ENCODE measurements around the gene IGLON5. TPM values are rescaled to one million over a fixed set of nuclear protein-coding genes. Genes with fewer than 3 reads are reported as not detected.

IGLON5 gene
- total RNA-seq, 1 donor from 2014 or later = 0.10 TPM

DNA sequence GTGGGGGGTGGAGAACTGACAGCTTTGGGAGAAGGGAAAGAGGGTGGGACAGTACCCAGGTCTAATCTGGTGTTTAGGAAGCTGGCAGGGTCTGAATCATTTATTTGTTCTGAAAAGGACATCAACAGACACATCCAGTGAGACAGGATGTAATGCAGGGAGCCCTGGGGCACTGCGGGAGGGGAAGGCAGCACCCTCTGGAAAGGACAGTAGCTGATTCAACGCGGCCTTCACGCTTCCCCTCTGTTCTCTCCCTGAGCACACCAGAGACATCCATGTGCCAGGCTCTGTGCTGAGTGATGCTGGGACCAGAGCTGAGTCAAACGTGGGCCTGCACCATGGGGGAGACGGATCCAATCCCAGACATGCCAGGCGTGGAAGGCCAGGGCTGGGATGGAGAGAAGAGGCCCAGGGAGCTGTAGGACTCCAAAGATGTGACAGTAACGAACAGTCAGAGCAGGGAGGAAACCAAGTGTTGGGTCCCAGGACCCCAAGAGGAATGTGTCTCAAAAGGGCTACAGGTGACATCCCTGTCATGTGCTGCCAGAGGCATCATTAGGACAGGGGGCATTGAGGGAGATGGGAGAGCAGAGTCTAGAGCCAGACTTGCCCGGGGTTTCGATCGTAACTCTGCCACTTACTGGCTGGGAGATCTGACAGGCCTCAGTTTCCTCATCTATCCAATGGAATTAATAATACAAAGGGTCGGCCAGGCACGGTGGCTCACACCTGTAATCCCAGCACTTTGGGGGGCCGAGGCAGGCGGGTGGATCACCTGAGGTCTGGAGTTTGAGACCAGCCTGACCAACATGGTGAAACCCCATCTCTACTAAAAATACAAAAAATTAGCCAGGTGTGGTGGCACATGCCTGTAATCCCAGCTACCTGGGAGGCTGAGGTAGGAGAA is 53.0 kb downstream of the IGLON5 start:
- no peak for DNase-seq

GRCh38 chr19:51365211-51365964 is 53.9 kb downstream of the IGLON5 start:
- peak; percentile 41 for DNase-seq

- no peak for DNase-seq
Measured at GRCh38 chr19:51365965-51366388, 54.5 kb downstream of the IGLON5 start, which contains the start of gene ETFB. ETFB (minus strand) TSS chr19:51366388; CDS start chr19:51366326, 62 bp downstream.

DNA sequence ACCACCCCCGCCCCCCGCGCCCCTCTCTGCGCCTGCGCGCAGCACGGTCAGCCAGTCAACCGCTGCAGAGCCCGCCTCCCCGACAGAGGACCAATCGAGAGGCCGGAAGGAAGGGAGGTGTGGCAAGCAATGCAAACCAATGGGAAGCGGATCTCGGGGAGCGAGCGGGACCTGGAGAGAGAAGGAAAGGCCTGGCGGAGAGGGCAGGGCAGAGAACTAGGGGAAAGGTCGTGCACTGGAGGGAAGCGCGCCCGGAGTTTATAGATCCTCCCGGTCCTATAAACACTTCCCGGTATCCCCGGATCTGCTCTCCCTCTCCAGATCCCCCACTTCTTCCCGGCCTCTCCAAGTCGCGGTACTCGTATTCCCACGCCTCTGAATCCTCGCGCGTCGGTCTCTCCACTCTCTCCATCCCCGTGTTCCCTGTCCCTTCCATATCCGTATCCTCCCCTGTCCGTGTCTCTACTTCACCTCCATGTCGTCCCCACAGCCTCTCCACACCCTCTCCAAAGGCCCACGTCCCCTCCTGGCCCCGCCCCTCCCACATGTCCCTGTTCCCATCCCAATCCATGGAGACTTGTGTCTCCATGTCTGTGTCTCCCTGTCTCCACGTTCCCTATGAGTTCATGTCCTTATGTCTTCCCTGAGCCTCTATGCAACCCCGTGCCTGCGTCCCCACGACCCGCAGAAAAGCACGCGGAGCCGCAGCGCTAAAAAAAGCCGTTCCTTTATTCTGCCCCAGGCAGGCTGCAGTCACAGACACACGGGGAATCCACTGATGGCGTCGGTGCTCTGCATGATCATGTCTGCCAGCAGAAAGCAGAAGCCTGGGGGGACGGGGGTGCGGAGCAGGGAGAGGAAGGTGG is 55.2 kb downstream of the IGLON5 start:
- peak; percentile 99 for DNase-seq

- no peak for DNase-seq
Measured at GRCh38 chr19:51367255-51367564, 55.8 kb downstream of the IGLON5 start.

- DNase-seq = peak; percentile 99
Measured at GRCh38 chr19:51367565-51368365, 56.3 kb downstream of the IGLON5 start.

DNA sequence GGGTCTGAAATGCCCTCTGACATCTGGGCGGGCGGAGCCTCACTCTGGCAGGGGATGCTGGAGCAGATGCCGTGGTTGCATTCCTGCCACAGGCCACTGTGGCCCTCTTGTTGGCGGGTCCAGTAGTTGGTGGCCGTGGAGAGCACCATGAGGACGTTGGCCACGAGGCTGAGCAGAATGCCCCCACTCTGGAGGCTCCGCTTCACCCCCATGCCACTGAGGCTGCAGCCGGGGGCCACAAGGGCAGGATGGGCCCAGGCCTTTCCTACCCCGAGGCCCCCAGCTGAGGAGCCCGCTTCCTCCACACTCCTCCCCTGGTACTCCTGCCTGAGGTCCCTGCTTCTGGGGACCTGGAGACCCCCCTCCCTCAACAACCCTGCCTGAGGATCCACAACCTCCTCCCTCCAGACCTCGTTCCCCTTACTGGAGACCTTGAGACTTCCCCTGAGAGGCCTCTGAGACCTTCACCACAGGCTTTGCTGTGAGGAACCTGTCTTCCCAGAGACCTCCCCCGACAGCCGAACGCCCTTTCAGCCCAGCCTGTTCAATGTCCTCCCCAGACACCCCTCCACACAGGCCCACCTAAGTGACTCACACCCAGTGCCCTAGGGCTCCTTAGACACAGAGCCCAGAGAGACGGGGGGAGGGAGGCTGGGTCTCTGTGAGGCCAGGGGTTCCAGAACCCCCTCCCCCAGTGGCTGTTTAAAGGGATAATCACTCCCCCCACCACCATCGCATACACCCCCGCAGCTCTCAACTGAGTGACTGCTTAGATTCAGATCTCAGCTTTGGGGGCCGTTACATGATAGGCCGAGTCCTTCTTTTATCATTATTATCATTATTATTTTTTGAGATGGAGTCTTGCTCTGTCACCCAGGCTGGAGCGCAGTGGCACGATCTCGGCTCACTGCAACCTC is 57.2 kb downstream of the IGLON5 start, which contains the start of gene CLDND2:
CLDND2 (minus strand) TSS at position 638 of the 917 bp plus-strand sequence; CDS start at position 212, 426 bp downstream.
- DNase-seq = no peak

- no peak for DNase-seq
Measured at GRCh38 chr19:51370230-51370629, 58.8 kb downstream of the IGLON5 start.

GRCh38 chr19:51371186-51371690 is 59.8 kb downstream of the IGLON5 start:
- DNase-seq = no peak

- no peak for DNase-seq
Measured at GRCh38 chr19:51372021-51372648, 60.7 kb downstream of the IGLON5 start.

DNA sequence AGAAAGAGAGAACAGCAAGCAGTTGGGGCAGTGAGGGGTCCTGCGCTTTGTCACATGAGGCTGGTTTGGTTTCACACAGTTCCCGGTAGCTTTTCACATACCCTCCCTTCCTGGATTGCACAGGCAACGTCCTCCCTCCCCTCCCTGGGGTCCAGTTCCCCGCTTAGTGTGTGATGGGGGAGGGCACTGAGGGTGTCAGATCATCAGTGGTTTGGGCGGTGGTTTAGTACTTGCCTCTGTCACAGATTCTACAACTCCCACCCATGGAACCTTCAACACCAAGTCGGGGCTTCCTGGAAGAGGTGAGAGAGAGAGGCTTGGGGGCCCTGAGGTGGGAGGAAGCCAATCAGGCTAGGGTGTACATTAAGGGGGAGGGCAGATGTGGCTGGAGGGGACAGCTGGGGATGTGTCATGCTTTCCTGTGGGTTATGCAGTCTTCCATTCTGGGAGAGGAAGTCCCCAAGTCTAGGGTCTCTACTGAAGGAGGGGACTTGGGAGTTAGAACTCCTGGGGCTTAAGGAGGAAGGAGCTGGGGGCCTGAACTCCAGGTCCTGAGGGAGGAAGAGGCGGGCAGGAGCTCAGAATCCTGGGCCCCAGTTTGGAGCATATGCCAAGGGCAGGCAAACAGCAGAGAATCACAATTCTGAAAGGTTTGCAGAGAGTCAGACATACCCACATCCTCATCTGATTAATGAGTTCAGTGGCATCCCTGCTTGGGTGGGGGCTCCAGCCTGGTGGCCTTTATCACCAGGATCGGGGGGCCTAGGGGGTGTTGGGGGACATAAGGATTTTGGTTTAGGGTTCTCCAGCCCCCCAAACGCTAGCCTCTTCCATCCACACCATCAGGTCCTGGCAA is 61.4 kb downstream of the IGLON5 start, which contains the start of gene NKG7:
NKG7 (minus strand) TSS at position 6 of the 856 bp plus-strand sequence. CDS start 119 bp downstream, outside the sequence.
- no peak for DNase-seq

DNA sequence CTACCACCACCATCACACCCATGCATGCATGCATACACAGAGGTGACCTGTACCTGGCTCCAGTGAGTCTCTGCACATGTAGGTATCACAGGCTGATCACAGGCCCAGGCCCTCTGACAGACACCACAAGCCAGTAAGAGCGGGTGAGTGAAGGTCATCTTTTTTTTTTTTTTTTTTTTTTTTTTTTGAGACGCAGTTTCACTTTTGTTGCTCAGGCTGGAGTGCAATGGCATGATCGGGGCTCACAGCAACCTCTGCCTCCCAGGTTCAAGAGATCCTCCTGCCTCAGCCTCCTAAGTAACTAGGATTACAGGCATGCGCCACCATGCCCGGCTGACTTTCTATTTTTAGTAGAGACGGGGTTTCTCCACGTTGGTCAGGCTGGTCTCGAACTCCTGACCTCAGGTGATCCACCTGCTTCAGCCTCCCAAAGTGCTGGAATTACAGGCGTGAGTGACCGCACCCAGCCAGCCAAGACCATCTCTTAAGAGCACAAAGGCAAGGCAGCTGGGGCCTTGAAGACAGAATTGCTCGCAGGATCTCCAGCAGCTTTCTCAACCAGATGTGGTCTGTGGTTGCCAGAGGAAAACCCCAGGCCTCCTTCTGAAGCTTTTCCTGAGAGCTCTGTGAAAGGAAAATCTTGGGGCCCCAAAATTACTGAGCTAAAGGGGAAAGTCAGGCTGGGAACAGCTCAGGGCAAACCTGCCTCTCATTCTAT is 64.2 kb downstream of the IGLON5 start:
- no peak for DNase-seq

DNA sequence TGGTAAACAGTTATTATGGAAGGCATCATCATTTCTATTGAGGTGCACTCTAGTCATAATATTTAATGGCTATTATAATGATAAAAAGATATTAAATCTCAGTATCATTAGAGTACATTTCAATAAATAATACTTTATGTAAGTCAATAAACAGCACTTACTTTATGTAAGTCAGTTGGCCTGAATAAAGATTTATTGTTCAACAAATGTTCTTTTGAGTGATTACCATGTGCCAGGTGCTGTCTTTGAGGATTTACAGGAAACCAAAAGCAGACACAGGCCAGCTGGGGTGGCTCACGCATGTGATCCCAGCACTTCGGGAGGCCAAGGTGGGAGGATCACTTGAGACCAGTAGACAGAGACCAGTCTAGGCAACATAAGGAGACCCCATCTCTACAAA is 66.0 kb downstream of the IGLON5 start:
- no peak for DNase-seq

- DNase-seq = no peak
Measured at GRCh38 chr19:51380379-51380778, 68.9 kb downstream of the IGLON5 start.

All from tongue (tissue), 2 donors.